AG08396 (cell line): ENCODE results near the gene MTX2.
"Not testable (repeated sequence)": the region's sequence is repeated elsewhere in the genome, so short reads cannot be mapped to it uniquely, and the experiment has no call there.

ENCODE experiments used
- DNase-seq: peaks from one replicate; pipeline ENCODE4 v3.0.0; 2012; ENCODE audit warnings: low spot score, mixed read lengths

MTX2 gene

DNA sequence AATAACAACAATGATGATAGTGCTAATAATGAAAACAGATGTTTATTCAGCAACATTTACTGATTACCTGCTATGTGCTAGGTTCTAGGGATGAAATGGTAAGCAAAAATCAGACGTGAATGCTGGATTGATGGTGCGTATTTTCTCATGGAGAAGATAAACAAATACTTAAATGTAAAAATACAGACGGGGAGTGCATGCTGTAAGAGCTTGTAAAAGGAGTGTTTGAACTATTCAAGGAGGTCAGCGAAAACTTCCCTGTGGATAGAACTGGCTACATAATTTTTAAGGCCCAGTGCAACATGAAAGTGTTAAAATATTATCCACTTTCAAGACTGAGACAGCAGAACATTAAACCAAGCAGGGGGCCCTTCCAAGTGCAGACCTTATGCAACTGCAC, 22.1 kb downstream of the MTX2 start:
- no peak for DNase-seq

DNA sequence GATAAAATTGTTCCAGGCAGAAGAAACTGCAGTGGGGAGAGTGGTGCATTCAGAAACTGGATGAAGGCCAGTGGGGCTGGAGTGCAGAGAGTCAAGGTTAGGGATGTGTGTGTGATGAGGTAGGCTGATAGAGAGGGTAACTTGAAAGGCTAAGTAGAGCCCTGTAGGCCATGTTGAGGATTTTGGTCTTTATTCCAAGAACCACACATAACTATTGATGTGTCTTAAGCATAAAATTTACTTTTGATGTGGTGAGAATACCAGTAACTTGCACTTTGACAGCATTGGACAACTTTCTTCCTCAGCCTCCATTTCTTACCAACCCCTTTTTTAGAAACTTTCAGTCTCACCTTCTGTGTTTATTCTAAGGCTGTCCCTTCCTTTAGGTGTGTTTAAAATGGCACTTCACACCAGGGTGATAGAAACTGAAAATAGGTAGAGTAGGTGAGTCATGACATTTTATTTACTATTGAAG, 22.6 kb downstream of the MTX2 start:
- DNase-seq: no peak

DNA sequence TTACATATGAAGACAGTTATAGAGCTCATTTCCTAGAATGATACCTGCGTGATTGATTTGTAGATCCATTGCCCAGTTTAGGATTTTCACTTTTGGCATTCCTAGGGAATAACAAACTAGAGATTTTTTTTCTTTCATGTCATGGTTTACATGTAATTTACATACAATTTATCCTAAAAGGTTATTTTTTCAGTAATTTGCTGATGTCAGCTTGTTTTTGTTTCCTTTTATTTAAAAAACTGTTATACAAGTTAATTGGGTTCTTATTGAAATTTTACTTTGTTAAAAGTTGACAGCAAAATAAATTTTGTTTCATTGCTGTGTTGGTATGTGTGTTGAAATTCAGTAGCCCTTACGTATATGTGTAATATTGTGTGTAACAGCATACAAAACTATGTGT, 23.4 kb downstream of the MTX2 start:
- DNase-seq: no peak

DNA sequence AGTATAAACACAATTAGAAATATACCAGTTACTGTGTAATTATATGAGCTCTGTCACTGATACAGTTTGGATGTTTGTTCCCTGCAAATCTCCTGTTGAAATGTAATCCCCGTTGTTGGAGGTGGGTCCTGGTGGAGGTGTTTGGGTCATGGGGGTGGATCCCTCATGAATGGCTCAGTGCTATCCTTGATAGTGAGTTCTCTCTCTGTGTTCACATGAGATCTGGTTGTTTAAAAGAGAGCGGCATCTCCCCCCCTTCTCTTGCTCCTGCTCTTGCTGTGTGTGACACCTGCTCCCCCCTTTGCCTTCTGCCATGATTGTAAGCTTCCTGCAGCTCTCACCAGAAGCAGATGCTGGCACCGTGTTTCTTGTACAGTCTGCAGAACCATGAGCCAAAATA, 24.1 kb downstream of the MTX2 start:
- no peak for DNase-seq

DNA sequence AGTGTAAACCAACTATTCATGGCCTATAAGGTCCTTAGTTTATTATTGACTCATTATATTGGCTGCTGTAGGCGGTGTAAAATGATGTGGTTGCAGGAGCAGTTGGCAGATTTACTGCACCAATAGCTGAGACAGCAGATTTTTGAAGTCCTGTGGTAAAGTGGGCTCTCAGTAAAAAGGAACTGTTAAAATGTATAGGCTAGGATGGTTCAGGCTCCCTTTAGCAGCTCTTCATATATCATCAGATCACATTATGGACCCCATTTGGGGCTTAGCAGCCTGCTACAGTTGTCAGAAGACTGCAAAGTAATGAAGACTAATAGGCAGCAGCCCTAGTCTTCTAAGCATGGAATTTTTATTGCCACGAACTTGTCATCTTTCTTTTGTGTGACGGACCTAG, 27.8 kb downstream of the MTX2 start:
- no peak for DNase-seq

DNA sequence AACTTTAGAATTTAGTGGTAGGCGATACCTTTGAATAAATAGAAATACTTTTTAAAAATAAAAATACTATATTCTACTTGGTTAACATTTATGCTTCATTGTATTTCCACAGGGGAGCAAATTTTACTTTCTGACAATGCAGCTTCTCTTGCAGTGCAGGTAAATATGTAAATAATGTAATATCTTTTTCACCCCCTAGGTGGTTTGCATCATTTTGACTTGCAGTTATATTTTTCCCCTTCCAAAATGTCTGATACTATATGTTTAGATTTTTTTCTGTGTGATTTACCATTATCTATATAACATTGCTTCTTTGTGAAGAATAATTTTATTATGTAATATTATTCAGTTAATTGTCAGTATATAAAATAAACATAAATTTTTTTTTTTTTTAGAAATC, 28.5 kb downstream of the MTX2 start:
- DNase-seq: no peak

DNA sequence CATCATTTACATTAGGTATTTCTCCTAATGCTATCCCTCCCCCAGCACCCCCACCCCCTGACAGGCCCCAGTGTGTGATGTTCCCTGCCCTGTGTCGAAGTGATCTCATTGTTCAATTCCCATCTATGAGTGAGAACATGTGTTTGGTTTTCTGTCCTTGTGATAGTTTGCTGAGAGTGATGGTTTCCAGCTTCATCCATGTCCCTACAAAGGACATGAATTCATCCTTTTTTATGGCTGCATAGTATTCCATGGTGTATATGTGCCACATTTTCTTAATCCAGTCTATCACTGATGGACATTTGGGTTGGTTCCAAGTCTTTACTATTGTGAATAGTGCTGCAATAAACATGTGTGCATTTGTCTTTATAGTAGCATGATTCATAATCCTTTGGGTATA, 36.8 kb downstream of the MTX2 start:
- not testable (repeated sequence) for DNase-seq

DNA sequence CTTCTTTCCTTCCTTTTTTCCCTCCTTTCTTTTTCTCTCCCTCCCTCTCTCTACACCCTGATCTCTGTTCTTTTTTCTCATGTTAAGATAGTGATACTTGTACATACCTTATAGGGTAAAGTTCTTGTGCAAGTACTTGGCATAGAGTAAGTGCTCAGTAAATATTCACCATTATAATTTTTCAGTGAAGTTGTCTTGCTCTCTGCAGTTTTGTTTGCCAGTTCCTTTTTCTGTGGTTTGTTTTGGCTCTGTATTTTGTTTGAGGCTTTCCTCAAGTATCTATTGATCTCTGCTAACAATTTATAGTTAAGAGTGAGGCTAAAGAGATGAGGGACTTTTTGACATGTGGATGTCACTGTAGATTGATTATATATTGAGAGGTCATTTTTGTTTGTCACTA, 48.0 kb downstream of the MTX2 start:
- no peak for DNase-seq

DNA sequence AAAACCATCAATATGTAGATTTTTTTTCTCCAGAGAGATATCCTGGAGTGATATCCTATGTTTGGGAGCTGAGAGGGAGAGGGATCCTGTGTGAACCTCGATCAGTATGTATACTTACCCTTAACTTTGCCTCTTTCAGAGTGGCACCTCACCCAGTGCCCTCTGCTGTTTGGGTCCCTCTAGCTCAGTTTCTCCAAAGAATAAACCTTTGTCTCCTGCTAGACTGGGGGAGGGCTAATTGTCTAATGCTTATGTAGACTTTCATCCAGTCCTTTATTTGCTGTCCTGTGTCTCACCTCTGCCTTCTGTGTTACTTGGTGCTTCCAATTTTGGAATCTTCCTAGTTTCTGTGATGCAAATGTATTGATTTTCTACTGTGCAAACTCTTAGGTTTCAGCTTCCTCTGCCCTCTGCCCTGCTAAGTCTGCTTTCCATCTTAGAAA, 48.4 kb downstream of the MTX2 start:
- no peak for DNase-seq

DNA sequence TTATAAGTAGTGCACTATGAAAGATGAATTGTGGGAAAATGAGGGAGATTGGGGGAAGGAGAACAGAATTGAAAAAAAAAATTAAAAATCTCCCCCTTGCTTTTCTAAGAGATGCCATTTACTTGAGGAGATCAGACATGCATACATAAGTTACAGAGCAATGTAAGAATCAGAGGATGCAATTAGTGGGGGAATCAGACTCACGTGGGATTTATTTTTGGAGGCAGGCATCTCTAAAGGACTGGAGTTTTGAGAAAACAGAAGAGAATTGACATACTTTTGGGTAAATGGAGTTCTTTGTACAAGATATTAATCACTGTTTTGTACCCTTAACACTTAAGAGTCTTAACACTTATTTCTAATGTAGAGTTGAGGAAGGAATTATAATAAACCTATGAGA, 52.7 kb downstream of the MTX2 start:
- no peak for DNase-seq

DNA sequence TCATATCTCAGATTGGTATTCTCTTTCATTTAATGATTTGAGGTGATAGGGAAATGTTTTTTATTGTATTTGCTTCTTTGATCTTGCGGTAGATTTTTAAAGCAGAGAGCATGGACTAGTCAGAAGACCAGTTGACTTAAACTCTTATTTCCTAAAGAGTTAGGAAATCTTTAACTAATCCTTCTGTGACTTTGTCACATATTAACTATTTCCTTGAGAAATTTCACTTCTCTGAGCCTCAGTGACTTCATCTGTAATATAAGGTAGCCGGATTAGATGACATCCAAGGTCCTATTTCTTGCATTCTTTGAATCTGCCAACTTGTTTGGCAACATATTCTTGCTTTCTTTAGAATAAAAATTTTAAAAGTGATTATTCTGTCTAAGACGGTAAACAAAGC, 55.6 kb downstream of the MTX2 start:
- no peak for DNase-seq

DNA sequence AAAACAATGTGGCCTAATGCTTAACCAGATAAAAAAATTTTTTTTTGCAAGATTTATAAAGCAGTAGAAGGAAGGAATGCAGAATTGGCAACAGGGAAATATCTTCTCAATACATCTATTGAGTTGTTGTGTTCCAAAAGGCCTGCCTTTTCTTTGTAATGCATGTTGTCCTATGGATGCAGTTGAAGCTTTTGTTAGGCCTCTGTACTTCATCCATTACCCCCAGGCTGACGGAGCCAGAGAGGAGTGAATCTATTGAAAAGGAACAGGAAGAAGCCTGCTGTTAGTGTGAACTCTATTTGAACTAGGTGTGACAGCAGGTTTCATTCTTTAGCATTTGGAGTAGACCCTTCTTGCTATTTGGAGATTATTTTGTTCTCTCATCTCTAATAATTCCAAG, 56.5 kb downstream of the MTX2 start:
- DNase-seq: no peak

DNA sequence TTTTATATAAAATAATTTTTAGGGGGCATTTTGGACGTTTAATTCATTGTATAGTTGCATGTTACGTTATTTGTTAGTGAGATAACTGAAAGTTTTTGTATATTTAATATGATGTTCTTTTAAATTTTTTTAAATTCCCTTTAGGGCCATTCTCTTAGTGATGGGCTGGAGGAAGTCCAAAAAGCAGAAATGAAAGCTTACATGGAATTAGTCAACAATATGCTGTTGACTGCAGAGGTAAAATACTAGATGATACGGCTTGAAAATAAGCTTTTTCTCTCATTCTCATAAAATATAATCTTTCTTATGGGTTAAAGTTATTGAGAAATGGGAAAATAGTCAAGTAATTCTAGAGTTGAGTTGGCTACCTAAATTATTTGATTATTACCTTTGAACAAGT, 58.9 kb downstream of the MTX2 start:
- no peak for DNase-seq

DNA sequence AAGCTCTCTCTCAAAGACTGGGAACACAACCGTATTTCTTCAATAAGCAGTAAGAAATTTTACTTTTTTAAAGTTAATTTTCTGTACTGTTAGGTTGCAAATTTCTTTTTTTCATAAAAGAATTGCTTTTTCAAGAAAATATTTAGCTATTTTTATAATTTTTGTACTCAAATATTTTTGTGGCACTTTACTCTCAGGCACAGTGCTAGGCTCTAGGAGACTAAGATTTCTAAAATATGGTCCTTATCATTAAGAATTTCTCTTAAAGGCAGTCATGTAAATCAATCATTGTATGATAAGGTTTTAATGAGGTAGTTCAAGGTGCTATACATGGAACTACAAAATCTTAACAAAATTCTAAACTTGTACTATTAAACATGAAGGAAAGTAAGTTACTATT, 61.4 kb downstream of the MTX2 start:
- DNase-seq: no peak

DNA sequence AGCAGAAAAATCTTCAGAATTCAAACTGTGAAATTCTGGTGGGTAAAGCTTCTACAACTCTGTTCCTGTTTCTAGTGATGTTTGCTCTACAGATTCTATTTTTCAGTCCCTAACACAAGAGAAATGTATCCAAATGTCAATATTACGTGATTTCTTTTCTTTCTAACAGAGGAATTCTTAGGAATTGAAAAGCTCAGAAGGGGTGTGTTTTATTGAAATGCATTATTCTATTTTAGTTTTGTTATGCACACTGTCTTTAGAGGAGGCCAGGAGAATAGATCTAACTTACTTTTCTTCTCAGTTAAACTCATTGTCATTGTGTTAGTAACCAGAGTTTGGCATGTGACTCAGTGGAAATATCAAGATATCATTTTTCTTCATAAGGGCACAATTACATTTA, 62.4 kb downstream of the MTX2 start:
- DNase-seq: no peak

DNA sequence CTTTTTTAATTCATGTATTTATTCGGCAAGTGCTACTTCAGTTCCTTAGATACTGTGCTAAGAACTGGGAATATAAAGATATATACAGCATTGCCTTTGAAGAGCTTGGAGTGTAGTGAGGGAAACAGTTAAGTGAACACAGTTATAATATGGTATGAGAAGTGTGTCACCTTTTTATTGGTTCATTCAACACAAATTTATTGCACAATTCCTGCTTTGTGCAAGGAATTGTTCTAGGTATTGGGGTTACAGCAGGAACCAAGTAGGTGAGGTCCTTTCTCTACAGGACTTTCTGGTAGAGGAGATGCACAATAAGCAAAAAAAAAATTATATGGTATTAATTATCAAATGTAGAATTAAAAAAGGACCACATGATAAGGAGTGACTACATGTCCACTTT, 65.5 kb downstream of the MTX2 start:
- no peak for DNase-seq

DNA sequence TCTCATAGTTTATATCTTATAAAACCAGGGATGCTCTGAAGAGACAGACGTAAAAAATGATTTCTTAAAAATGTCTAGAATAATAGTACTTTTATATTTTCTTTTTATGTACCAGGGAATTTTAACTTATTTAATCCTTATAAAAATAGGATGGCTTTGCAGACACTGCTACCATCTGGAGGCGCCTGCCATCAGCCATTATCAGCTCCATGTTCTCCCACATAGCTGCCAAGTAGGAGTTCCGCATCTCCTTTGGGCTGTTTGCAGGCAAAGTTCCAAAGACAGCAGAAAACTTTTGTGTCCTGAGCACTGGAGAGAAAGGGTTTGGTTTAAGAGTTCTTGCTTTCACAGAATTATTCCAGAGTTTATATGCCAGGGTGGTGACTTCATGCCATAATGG, 69.2 kb downstream of the MTX2 start:
- DNase-seq: no peak

DNA sequence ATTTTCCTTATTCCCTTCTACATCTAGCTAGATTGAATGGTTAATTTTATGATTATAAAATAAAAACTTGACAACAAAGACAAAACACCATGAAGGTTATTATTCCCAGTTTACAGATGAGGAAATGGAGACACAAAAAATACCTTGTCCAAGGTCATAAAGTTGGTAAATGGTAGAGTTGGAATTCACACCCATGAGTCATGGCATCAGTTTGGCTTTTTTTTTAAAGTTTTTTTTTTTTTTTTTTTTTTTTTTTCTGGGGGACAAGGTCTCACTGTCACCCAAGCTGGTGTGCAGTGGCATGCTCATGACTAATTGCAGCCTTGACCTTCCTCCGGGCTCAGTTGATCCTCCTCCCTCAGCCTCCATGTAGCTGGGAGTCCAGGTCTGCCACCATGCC, 70.0 kb downstream of the MTX2 start:
- no peak for DNase-seq

DNA sequence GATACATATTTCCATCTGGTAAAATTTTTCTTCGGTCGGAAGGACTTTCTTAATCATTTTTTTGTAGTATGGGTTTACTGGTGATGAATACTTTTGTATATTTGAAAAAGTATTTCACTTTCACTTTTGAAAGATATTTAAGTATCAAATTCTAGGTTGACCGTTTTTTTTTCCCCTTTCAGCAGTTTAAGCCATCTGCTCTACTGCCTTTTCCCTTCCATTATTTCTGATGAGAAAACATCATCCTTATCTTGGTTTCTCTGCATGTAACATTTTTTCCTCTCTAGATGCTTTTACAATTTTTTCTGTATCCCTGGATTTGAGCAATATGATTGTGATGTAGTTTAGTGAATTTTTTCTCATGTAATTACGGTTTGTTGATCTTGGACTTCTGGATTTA, 87.0 kb downstream of the MTX2 start:
- no peak for DNase-seq

DNA sequence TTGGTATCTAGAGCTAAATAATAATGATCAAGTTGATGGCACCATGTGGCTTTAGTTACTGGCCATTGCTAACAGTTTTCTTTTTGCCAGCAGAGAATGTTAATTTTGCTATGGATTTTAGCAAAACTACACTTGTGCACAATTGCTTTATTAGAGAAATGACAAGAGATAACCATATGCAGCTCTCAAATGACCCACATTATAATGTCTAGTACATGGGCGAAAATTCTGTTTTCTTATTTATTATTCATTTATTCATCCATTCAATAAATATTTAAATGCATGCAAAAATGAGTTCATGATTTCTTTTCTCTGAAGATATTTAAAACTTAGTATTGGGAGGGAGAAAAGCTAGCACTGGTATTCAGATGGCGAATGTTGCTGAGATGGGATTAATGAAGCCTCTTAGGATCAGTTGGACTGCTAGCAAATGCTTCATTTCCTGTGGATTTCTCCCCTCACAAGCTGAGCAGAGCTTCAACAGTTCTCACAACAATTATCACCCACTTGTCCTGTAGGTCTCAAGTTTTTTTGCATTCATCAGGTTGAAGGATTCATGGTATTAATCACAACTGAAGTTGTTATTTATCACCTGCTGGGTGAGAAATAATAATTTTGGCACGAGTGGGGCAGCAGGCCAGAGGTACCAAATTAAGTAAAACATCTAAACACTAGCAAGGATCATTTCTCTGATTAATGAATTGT, 95.2 kb downstream of the MTX2 start:
- no peak for DNase-seq

DNA sequence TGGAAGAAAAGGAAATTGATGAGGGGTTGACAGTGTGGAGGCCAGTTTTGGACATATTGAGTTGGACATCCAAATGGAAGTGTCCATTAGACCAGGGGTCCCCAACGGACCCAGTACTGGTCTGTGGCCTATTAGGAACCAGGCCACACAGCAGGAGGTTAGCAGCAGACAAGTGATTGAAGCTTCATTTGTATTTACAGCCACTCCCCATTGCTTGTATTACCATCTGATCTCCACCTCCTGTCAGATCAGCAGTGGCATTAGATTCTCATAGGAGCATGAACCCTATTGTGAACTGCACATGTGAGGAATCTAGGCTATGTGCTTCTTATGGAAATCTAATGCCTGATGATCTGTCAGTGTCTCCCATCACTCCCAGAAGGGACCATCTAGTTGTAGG, 99.1 kb downstream of the MTX2 start:
- no peak for DNase-seq

DNA sequence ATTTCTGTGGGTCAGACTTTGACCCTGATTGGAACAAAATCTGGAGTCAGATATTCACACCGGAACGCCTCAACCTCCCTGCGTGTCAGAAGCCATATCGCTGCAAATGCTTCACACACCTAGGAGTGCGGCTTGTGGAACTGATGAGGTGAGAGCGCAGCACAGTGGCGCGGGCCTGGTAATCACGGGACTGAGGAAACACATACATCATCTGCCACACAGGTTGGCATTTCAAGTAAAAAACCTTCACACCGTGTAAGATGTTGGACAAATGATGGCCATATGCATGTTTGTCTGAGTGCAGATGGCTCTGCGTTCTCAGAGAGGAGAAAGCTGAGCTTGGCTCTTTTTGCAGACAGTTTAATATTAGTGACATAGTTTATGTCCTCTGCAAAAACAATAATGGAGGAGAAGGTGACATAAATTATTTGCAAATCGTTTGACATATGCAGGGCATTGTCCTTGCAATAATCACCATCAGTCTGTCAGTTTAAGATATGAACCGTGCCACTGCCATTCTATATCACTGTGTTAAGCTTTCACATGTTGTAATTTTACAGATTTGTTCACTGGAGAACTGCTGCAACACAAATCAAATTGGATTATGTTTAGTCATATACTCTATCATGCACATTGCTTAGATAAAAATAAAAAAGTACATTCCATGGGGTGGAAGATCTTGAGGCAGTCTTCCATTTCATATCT, 101.4 kb downstream of the MTX2 start:
- no peak for DNase-seq

DNA sequence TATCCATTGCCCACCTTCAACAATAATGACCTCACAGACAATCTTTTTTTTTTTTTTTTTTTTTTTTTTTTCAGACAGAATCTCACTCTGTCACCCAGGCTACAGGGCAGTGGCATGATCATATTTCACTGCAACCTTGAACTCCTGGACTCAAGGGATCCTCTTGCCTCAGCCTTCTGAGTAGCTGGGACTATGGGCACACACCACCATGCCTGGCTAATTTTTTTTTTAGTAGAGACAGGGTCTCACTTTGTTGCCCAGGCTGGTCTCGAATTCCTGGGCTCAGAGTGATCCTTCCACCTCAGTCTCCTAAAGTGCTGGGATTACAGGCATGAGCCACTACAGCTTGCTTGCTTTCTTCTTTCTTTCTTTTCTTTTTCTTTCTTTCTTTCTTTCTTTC, 103.9 kb downstream of the MTX2 start:
- not testable (repeated sequence) for DNase-seq

DNA sequence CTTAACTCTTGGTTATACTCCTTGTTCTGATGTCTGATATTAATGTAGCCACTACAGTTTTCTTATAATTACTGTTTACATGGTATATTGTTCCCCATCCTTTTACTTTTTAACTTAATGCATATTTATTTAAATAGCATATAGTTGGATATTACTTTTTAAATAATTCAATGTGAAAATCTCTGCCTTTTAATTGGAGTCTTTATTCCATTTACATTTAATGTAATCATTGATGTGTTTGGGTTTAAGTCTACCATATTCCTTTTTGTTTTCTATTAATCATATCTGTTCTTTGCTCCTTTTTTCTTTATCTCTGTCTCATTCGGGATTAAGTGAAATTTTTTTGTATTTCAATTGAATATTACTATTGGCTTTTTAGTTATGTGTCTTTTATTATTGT, 109.1 kb downstream of the MTX2 start:
- DNase-seq: no peak
